DND-41 (cell line): ENCODE data around the gene HSPA2.

Experiments
- CTCF ChIP-seq: IDR thresholded peaks from 2 replicates; pipeline ENCODE4 v1.5.1; 2012; ENCODE audit warnings: borderline replicate concordance, low read length, moderate library complexity, mild to moderate bottlenecking; ENCODE audit not compliant: poor library complexity, severe bottlenecking; ENCODE audit errors: extremely low read depth
- EZH2 ChIP-seq: IDR thresholded peaks from 3 replicates; pipeline ENCODE4 v1.6.1; 2012; ENCODE audit warnings: borderline replicate concordance, low read depth, mild to moderate bottlenecking, moderate library complexity, low read length, inconsistent platforms; ENCODE audit not compliant: severe bottlenecking

GRCh38 chr14:64504897-64505794, 35.4 kb upstream of the HSPA2 start:
- TF ChIP-seq CTCF (no peak), EZH2 (no peak)
